IMR-90 (cell line): ENCODE results near the gene ZNF654. TPM values are rescaled to one million over a fixed set of nuclear protein-coding genes. Genes with fewer than 3 reads are reported as not detected.

Experiments
- ATAC-seq: fragments of 200-7000 bp; cut with Tn5 transposase; 2 replicates; pipeline ENCODE4 v1.9.1; 2020; ENCODE audit warnings: low read depth, mild to moderate bottlenecking, moderate library complexity
- BruUV-seq: library from RNA; stranded (reverse); fragments of 400-500 nt; replicated peaks from 2 replicates; lab custom pipeline; 2021; lab: Mats Ljungman, UMichigan
- CTCF ChIA-PET: fragments of 300-600 bp; formaldehyde crosslinking; extraction: SDS; loops from one replicate; lab custom pipeline; 2021; ENCODE audit warnings: antibody characterized with exemption; lab: Yijun Ruan, JAX
- POLR2A ChIA-PET: fragments of 300-600 bp; sonication (Branson Sonifier 250); formaldehyde crosslinking; loops from one replicate; lab custom pipeline; 2022; ENCODE audit warnings: antibody characterized with exemption; ENCODE audit not compliant: unreplicated experiment; lab: Charles Lee
- DNase-seq: peaks from one replicate; pipeline ENCODE4 v3.0.0; 2013
- H2AFZ ChIP-seq: replicated peaks from 2 replicates; pipeline ENCODE3; 2013; ENCODE audit warnings: low read length, mild to moderate bottlenecking; ENCODE audit not compliant: poor library complexity
- H2AK5ac ChIP-seq: 2 replicates; pipeline ENCODE4 v1.6.1; 2013; ENCODE audit warnings: low read depth, low read length, inconsistent platforms
- H2AK9ac ChIP-seq: replicated peaks from 2 replicates; pipeline ENCODE3; 2013; ENCODE audit warnings: mild to moderate bottlenecking, low read depth, low read length, moderate library complexity; ENCODE audit not compliant: poor library complexity
- H2BK120ac ChIP-seq: 2 replicates; pipeline ENCODE4 v1.6.1; 2013; ENCODE audit warnings: low read depth, low read length, inconsistent platforms
- H2BK15ac ChIP-seq: 3 replicates; pipeline ENCODE4 v1.6.1; 2013; ENCODE audit warnings: low read depth, low read length, inconsistent platforms
- H2BK20ac ChIP-seq: 2 replicates; pipeline ENCODE4 v1.6.1; 2013; ENCODE audit warnings: low read depth, mild to moderate bottlenecking, inconsistent platforms, low read length, moderate library complexity
- H2BK5ac ChIP-seq: 2 replicates; pipeline ENCODE4 v1.6.1; 2013; ENCODE audit warnings: mild to moderate bottlenecking, low read depth, low read length, inconsistent platforms; ENCODE audit not compliant: poor library complexity, severe bottlenecking
- H3K14ac ChIP-seq: replicated peaks from 2 replicates; pipeline ENCODE4 v1.6.1; 2013; ENCODE audit warnings: low read depth, low read length, inconsistent platforms
- H3K18ac ChIP-seq: 2 replicates; pipeline ENCODE4 v1.6.1; 2013; ENCODE audit warnings: low read depth, low read length, control low read depth
- H3K23ac ChIP-seq: 2 replicates; pipeline ENCODE4 v1.6.1; 2013; ENCODE audit warnings: low read depth, low read length, inconsistent platforms
- H3K27ac ChIP-seq: 2 replicates; pipeline ENCODE4 v1.5.1; 2013; ENCODE audit warnings: mild to moderate bottlenecking, control low read depth, low read length; ENCODE audit not compliant: insufficient read depth
- H3K27me3 ChIP-seq: 2 replicates; pipeline ENCODE4 v1.6.1; 2013; ENCODE audit warnings: low read length; ENCODE audit not compliant: control insufficient read depth, insufficient read depth
- H3K36me3 ChIP-seq: 2 replicates; pipeline ENCODE4 v1.6.1; 2013; ENCODE audit warnings: low read length, mixed read lengths; ENCODE audit not compliant: control insufficient read depth, insufficient read depth
- H3K4ac ChIP-seq: 2 replicates; pipeline ENCODE4 v1.6.1; 2013; ENCODE audit warnings: low read depth, low read length, inconsistent platforms
- H3K4me1 ChIP-seq: 2 replicates; pipeline ENCODE4 v1.6.1; 2013; ENCODE audit warnings: low read length, mixed read lengths; ENCODE audit not compliant: control insufficient read depth, insufficient read depth
- H3K4me2 ChIP-seq: 2 replicates; pipeline ENCODE4 v1.6.1; 2013; ENCODE audit warnings: low read depth, mild to moderate bottlenecking, control low read depth, low read length, moderate library complexity
- H3K4me3 ChIP-seq: 2 replicates; pipeline ENCODE4 v1.5.1; 2013; ENCODE audit warnings: low read depth, mild to moderate bottlenecking, control low read depth, low read length, moderate library complexity; ENCODE audit not compliant: insufficient read depth
- H3K56ac ChIP-seq: 2 replicates; pipeline ENCODE4 v1.6.1; 2013; ENCODE audit warnings: low read length, inconsistent platforms; ENCODE audit not compliant: insufficient read depth; ENCODE audit errors: extremely low read depth
- H3K79me1 ChIP-seq, 2 experiments: 2 replicates each; pipeline ENCODE4 v1.6.1; 2013; ENCODE audit warnings: low read length in 2 of 2, inconsistent platforms in 1 of 2, low read depth in 1 of 2
- H3K9ac ChIP-seq: 2 replicates; pipeline ENCODE4 v1.6.1; 2013; ENCODE audit warnings: low read depth, low read length, control low read depth
- H3K9me1 ChIP-seq: 2 replicates; pipeline ENCODE4 v1.6.1; 2013; ENCODE audit warnings: low read length, inconsistent platforms; ENCODE audit not compliant: insufficient read depth
- H3K9me3 ChIP-seq: 2 replicates; pipeline ENCODE4 v1.6.1; 2013; ENCODE audit warnings: low read length; ENCODE audit not compliant: control insufficient read depth, insufficient read depth
- H4K20me1 ChIP-seq: 2 replicates; pipeline ENCODE4 v1.6.1; 2013; ENCODE audit warnings: low read length, inconsistent platforms; ENCODE audit not compliant: insufficient read depth
- H4K5ac ChIP-seq: 2 replicates; pipeline ENCODE4 v1.6.1; 2013; ENCODE audit warnings: mild to moderate bottlenecking, low read depth, low read length, control low read depth
- H4K8ac ChIP-seq, 2 experiments: 2 replicates each; pipeline ENCODE4 v1.6.1; 2013; ENCODE audit warnings: low read depth in 2 of 2, low read length in 2 of 2, control low read depth in 1 of 2, inconsistent platforms in 1 of 2
- H4K91ac ChIP-seq: 2 replicates; pipeline ENCODE4 v1.6.1; 2013; ENCODE audit warnings: low read depth, low read length, inconsistent platforms; ENCODE audit not compliant: insufficient read depth
- CHD1 ChIP-seq: IDR thresholded peaks from 2 replicates; pipeline ENCODE4 v1.6.1; 2012; ENCODE audit warnings: low read depth, low read length, improper control_type of control experiment
- FOS ChIP-seq: fragments of 150-350 bp; IDR thresholded peaks from 2 replicates; pipeline ENCODE4 v1.6.1; 2016; ENCODE audit warnings: low read depth, low read length
- MAFK ChIP-seq: IDR thresholded peaks from 2 replicates; pipeline ENCODE4 v1.6.1; 2012; ENCODE audit warnings: low read depth, low read length, improper control_type of control experiment
- NFE2L2 ChIP-seq: fragments of 150-350 bp; IDR thresholded peaks from 2 replicates; pipeline ENCODE4 v1.6.1; 2016; ENCODE audit warnings: low read depth, mild to moderate bottlenecking, low read length
- POLR2A ChIP-seq: IDR thresholded peaks from 2 replicates; pipeline ENCODE4 v1.6.1; 2012; ENCODE audit warnings: mild to moderate bottlenecking, low read depth, low read length
- USF2 ChIP-seq: fragments of 150-350 bp; IDR thresholded peaks from 2 replicates; pipeline ENCODE4 v1.6.1; 2017; ENCODE audit warnings: mild to moderate bottlenecking, antibody characterized with exemption, low read length, low read depth
- WGBS, 2 experiments: methylation state at CpG; one replicate each; pipeline versions ENCODE4 v1.1.5 to v1.1.7; 2013; ENCODE audit warnings: missing lambda C conversion rate in 2 of 2; ENCODE audit not compliant: insufficient read length in 1 of 2; ENCODE audit errors: extremely low coverage in 2 of 2; 5-methylcytosine and 5-hydroxymethylcytosine counted together
- dilution Hi-C: fragments of 300-500 bp; cut with HindIII; formaldehyde crosslinking; loops from one replicate; pipeline ENCODE4 v1.14.3; 2018; ENCODE audit warnings: low sequenced_read_pairs; ENCODE audit not compliant: unreplicated experiment
- in situ Hi-C: fragments of 300-500 bp; cut with MboI; formaldehyde crosslinking; loops from 3 replicates; pipeline ENCODE4 v1.14.3; 2019; ENCODE audit warnings: low sequenced_read_pairs, inconsistent platforms, mixed read lengths
- intact Hi-C: fragments of 100-400 bp; cut with micrococcal nuclease; formaldehyde crosslinking; loops from 2 replicates; pipeline ENCODE4 v1.10.0; 2022
- polyA plus RNA-seq, 3 experiments: library from polyadenylated mRNA; depleted of rRNA; stranded (reverse); fragments of >200 nt; gene quantifications; 2 replicates each; pipeline ENCODE4 v1.2.3, GENCODE V29; 2012; ENCODE audit warnings: low replicate concordance in 1 of 3
- total RNA-seq: library from RNA; depleted of rRNA; stranded (reverse); fragments of >200 nt; gene quantifications from 2 replicates; pipeline ENCODE4 v1.2.3, GENCODE V29; 2012

The ZNF654 gene
- total and polyA plus RNA-seq, 2 of the 4 experiments (the other 2 are of a cell fraction) = 3.3 to 11.5 TPM

DNA sequence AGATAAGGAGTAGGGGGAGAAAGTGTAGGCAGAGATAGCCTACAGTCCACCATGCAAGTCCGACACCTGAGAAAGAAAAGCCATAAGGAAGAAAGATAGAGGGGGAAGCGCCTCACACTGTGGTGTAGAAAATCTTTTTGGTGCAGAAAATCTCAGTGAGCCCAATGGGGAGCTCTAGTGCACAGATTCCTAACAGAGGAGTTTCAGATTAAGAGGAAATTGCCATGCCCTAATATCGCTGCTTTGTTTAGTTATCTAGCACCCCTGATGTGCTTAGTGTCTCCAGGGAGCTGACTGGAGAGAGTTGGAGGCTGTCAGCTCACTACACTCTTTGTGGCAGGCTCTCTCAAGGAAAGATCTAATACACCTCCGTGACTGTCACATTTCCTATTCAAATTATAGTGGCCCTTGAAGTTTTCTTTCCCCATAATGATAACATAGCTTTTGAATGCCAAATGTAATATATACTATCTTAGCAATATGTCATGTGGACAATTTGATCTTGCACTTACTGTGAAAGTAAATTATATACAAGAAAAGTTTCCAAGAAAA is 34.0 kb upstream of the ZNF654 start:
- dilution Hi-C loops = no loop called here
- Histone ChIP-seq H3K4me3 (no peak overlapping the region), H3K79me1 (no peaks in the 10 kb centered on the region), H3K4me1 (no peaks in the 10 kb centered on the region), H3K9me1 (no peaks in the 10 kb centered on the region), H2AFZ (no peak overlapping the region), H2AK5ac (no peak overlapping the region), H2BK20ac (no peak overlapping the region), H3K56ac (no peak overlapping the region), H3K18ac (no peak overlapping the region), H2BK15ac (no peak overlapping the region), H4K91ac (no peak overlapping the region), H3K9me3 (0 out of 2 replicates have a peak, but pooled peaks cover 3% of the 10 kb centered on the region), H2BK120ac (no peak overlapping the region), H4K8ac (no peak overlapping the region), H3K23ac (no peak overlapping the region), H3K4me2 (no peak overlapping the region; the same call in 1 of the 2 replicates), H3K27ac (no peak overlapping the region), H3K4ac (no peak overlapping the region), H3K9ac (no peak overlapping the region), H3K27me3 (peaks cover 5% of the 10 kb centered on the region; the same call in 1 of the 2 replicates), H2AK9ac (no peak overlapping the region), H4K20me1 (no peaks in the 10 kb centered on the region), H3K14ac (no peak overlapping the region), H2BK5ac (no peak overlapping the region), H3K36me3 (no peaks in the 10 kb centered on the region), H4K5ac (no peak overlapping the region)
- CTCF ChIA-PET = interaction anchor here (0.9 kb wide), 1 partner anchor 88 kb away, joined by 4 read pairs; no protein-coding TSS in a partner anchor
- DNase-seq = no peak
- POLR2A ChIA-PET = no interaction called here
- TF ChIP-seq FOS = no peak
- TF ChIP-seq MAFK = no peak
- TF ChIP-seq USF2 = no peak
- TF ChIP-seq CHD1 = no peak
- no peak for TF ChIP-seq NFE2L2
- TF ChIP-seq POLR2A = no peak
- no TSS peak for BruUV-seq
- intact Hi-C loops = no loop called here
- in situ Hi-C loops = no loop called here
- 60% methylated on average over 1 of the region's 4 CpGs; no CpG with 5 or more reads in 1 of the 2 experiments for WGBS, 2 experiments
- ATAC-seq = no peak
